Endothelial cell of umbilical vein (primary cell): ENCODE measurements around the gene SPACA1.
"Not testable (repeated sequence)": the region's sequence is repeated elsewhere in the genome, so short reads cannot be mapped to it uniquely, and the experiment has no call there.

Experiments
- CTCF ChIP-seq, 2 donors: IDR thresholded peaks; 1 replicate in 1 of 2; 2 replicates in 1 of 2; pipeline ENCODE4 v1.5.1; 2011; ENCODE audit warnings: low read length in 2 of 2, mild to moderate bottlenecking in 2 of 2, moderate library complexity in 2 of 2, control low read depth in 1 of 2, inconsistent platforms in 1 of 2, low read depth in 1 of 2; ENCODE audit not compliant: insufficient read depth in 1 of 2; ENCODE audit errors: extremely low read depth in 1 of 2
- GATA2 ChIP-seq: IDR thresholded peaks from 2 replicates; pipeline ENCODE4 v1.7.0; 2011; ENCODE audit warnings: low read depth, mild to moderate bottlenecking, moderate library complexity, mixed read lengths, low read length; ENCODE audit not compliant: insufficient read length, insufficient read depth
- JUN ChIP-seq: IDR thresholded peaks from 2 replicates; pipeline ENCODE4 v1.6.1; 2011; ENCODE audit warnings: borderline replicate concordance, low read depth; ENCODE audit not compliant: insufficient read length, insufficient read depth
- POLR2A ChIP-seq: IDR thresholded peaks from 2 replicates; pipeline ENCODE4 v1.6.1; 2012; ENCODE audit warnings: low read depth, mild to moderate bottlenecking, control low read depth, low read length

GRCh38 chr6:88001279-88001678 is 46.4 kb upstream of the SPACA1 start:
- not testable (repeated sequence) for TF ChIP-seq JUN; CTCF (IDR thresholded peaks at IDR 0.05; ENCODE audit: extremely low read depth in 1 of 2, insufficient read depth in 1 of 2, low read depth in 1 of 2, low read length in 2 of 2); POLR2A; GATA2
